NCI-H1694 treated with DMSO at 0.1 percent for 48 hours (cell line): ENCODE data around the gene CD8B.

ENCODE experiments used
- DNase-seq: peaks from one replicate; lab custom pipeline; 2025; lab: John Stamatoyannopoulos, UW

The CD8B gene

DNA sequence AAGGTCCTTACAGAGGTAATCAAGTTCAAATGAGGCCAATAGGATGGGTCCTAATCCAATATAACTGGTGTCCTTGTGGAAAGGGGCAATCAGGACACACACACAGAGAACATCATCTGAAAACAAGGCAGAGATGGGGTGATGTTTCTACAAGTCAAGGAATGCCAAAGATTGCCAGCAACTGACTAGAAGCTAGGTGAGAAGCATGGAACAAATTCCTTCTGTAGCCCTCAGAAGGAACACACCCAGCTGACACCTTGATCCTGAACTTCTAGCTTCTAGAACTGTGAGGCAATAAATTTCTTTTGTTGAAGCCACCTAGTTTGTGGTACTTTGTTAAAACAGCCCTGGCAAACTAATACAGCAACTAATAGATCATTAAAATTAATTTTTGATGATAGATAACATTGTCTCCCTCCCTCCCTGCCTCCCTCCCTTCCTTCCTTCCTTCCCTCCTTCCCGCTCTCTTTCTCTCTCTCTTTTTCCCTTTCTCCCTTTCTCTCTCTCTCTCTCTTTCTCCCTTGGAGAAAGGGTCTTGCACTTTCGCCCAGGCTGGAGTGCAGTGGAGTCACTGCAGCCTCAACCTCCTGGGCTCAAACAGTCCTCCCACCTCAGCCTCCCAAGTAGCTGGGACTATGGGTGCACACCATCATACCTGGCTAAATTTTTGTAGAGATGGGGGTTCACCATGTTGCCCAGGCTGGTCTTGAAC, 60.7 kb downstream of the CD8B start:
- DNase-seq: no peak

DNA sequence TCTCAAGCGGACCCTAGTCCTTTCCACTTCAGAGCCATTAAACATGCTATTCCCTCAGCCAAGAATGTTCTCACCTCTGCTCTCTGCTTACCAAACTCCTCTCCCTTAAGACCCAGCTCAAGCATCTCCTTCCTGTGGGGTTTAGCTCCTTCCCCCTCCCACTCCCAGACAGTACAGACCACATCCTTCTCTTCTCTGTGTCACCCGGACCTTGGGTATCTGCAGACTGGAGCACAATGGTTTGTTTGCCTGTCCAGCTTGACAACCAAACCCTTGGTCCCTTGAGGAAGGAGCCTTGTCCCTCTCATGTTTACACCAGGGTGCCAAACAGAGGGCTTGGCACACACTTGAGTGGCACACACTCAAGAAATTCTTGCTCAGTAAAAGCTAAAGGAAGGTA, 66.8 kb downstream of the CD8B start:
- no peak for DNase-seq

DNA sequence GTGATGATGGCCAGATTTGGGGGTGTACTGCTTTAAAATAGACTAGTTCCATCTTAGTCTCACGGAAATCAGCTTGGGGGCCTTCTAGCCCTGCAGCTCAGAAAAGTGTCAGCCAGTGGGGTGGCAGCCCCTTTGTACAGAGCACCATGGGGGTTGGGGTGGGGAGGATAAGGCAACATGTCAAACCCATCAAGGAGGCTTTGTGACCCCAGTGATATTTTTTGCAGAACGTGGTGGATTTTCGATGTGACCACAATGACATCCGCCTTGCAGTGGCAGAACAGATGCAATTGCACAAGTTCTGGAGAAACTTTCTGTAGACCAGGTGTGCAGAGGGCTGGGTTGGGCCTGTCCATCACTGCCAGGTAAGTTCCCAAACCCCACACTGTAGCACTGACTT, 67.9 kb downstream of the CD8B start:
- DNase-seq: no peak

DNA sequence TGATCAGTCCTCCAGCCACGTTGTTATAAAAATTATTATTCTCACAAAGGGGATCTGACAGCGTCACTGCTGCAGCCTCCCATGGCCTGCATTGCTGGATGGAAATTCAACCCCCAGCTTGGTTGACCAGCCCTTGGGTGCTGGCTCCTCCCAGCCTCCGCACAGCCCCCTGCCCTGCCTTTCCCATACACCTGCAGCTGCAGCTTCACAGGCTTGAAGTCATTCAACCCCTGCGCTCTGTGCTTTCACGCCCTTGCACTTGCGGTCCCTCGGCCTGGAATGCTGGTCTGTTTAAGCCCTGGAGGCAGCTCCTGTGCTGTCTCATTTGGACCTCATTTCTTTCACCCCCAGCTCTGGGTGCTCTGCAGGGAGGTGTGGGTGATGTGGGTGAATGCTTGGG, 70.1 kb downstream of the CD8B start:
- no peak for DNase-seq

DNA sequence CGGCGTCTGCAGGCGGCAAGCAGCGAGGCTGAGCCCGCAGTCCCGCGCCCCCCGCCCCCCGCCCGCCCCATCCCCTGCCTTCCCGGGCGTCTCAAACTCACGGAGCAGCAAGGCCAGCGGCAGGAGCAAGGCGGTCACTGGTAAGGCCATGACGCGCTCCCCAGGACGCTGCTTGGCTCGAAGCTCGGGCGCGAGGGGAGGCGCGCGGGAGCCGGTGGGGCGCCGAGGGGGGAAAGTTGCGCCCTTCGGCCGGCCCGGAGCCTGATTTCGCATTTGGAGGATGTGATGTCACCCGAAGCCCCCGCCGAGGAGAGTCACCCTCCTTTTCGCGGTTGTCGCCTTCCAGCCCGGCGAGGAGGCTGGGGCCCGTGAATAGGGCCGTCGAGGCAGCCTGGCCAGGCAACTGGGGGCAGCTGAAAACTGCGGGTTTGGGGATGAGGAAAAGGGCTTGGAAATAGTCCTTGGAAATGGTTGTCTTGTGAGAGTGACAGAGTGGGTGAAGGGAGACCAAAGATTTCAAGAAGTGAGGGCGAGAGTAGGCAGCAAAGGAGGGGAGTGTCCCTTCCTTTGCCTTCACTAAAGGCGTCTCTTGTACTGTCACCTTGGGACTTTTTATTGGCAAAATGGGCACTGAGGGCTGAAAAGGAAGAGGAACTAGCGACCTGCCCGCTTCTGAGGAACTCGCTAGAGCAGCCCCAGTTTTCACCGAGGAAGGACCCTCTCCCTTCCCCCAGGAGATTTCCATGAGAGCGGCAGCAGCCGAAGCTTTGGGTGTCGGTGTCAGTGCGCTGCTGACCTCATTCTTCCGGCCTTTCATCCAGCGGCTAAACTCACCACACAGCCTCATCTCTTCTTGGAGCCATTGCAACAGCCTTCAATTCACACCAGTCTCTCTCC, 70.8 kb downstream of the CD8B start, which contains the start of gene CD8A:
Gene CD8A, minus strand, starts transcription at position 238 of the 897 bp plus-strand sequence. Its CDS starts 88 bp downstream, at position 150.
- DNase-seq: no peak

DNA sequence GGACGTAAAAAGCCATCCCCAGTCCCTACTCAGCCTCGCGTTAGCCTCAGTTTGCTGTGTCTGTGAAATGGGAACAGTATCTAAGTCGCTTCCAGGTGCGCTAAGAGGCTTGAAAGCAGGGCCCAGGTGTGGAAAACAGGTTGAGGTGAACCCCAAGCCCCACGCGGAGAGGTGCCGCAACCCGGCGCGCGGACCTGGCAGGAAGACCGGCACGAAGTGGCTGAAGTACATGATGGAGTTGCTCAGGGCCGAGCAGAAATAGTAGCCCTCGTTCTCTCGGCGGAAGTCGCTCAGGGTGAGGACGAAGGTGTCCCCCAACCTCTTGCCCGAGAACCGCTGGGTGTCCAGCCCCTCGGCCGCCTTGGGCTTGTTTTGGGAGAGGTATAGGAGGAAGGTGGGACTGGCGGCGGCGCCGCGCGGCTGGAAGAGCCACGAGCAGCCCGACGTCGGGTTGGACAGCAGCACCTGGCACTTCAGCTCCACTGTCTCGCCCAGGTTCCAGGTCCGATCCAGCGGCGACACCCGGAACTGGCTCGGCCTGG, 71.5 kb downstream of the CD8B start:
- DNase-seq: no peak

DNA sequence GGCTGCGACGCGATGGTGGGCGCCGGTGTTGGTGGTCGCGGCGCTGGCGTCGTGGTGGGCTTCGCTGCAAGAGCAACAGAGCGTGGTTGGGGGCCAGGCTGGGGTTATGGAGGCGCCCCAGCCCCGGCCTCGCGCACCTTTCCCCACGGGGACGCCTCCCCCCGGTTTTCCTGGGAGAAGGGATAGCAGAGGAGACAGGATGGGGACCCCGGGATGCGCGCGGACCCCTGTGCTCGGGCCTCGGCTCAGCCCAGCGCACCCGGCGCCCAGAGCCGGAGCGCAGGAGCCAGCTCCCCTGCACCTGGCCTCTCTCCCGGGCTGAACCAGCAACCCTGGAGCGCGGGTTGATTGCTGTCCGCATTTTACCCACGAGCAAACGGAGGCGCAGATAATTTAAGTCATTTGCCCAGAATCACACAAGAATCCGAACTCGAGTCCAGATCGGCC, 72.0 kb downstream of the CD8B start:
- no peak for DNase-seq

DNA sequence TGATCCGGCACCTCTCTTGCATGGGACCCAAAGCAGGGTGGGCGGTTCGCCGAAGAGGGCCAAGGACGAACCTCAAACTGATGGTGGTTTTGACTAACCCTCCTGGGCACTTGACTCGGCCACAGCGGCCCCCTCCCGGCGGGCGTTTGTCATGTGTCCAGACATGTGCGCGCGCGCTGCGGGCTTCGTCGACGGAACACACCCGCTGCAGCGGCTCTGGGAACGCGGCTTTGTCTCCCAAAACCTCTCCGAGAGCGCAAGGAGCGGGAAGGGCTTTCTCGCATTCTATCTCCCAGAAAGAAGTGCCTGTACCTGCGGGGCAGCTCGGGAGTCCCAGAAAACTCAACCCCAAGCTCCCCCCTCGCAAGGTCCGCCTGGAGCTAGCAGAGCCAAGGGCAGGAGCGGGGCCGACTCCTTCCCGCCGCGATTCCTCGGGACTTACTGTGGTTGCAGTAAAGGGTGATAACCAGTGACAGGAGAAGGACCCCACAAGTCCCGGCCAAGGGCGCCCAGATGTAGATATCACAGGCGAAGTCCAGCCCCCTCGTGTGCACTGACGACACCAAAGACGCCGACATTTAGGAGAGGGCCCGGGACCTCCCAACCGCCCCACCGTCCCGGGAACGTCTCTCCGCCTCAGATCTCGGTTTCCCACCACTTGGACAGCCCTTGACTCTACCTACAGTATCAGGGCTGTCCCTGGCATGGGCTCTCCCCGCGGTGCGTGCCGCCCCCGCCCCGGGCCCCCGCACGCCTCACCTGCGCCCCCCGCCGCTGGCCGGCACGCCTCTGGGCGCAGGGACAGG, 72.6 kb downstream of the CD8B start:
- DNase-seq: no peak

DNA sequence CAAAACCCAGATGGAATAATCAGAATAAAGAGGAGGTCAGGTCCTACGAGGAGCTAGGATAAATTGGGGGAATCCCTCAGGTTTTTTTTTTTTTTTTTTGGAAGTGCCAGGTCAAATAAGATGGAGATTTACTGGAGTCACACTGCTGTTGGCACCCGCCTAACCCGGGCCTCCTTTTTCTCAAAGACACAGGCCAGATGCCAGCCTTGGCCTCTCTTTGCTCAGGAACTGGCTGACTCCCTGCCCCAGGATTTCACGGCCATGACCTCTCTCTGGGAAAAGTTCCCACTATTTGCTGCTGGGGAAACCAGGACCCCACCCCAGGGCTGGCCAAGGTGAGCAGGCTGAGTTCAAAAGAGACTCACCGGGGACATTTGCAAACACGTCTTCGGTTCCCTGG, 73.5 kb downstream of the CD8B start:
- no peak for DNase-seq

DNA sequence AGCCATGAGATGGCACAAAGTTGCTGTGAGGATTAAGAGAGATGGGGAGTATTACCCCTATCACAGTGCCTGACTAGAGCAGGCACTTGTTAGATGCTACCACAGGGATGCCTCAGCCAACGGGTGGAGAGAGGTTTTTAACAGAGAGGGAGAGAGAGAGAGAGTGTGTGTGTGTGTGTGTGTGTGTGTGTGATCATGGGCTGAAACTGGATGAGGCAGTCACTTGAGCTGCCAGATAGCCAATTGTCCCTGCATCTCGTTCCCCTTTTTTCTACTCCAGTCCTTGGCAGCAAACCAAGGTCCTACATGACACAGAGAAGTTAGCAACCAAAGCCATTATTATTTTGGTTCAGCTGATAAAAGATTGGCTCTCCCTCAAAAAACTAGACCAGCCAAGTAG, 74.0 kb downstream of the CD8B start:
- no peak for DNase-seq

DNA sequence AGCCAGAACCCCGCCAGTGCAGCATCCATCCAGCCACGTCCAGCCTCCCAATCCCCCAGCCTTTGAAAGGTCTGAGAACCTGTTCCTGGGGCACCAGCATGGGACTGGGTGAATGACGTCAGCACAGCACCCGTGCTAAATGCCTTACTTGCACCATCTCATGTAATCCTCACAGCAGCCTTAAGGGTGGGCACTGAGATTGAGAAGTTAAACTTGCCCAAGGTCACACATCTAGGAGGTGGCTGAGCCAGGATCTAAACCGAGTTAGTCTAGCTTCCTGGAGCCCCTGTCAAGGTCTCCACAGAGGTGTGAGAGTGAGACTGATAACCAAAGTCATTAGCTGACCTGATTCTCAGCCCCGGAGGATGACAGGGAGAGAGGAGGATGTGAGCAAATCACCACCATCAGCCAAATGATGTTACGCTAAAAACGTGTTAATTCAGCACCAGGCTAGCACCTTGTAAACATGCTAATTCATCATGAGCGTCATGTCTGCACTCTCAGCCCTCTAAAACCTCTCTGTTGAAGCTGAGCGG, 75.6 kb downstream of the CD8B start:
- no peak for DNase-seq

DNA sequence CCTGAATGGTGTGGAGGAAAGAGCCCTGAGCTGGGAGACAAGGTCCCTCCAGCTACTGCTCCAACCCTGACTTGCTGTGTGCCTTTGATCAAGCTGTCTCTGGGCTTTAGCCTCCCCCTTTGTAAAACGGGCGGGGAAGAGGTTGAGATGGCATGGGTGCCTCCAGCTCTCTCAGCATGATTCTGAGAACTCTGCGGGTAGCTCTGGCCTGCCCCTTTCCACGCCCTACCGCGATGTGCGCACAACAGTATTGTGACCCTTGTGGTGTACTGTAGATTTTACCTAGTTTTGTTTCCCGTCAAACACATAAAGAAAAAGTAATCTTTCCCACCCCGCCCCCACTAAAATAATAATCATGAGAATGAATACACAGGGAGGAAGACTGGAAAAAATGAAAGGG, 76.2 kb downstream of the CD8B start:
- no peak for DNase-seq

DNA sequence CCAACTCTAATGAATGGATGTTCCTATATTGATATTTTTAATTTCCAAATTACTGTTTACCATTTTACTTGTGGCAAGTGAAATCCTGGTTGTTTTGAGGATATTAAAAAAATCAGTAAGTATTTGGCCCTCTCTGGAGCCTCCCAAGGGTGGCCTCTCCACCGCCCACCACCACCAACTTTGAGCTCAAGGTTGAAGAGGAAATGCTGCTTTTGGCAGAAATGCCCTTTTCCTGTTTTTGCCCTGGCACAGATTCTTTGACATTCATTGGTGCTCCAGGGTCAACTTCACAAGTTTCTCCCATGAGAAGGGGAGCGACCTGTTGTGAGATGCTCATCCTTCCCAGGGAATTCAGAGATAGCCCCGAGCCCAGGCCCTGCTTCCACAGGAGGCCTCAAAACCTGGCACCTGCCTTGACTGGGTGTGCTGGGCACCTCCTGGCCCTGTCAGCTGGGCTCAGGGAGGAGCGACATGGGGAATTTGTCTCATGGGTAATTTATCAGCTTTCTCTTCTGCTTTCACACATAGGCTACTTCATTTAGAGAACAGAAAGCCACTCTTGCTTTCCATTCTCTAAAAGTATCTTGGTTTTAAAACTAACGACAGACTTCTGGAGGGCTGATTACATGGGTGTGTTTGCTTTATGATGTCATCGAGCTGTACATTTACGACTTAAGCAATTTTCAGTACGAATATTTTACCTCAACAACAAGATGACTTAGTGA, 77.9 kb downstream of the CD8B start:
- no peak for DNase-seq

DNA sequence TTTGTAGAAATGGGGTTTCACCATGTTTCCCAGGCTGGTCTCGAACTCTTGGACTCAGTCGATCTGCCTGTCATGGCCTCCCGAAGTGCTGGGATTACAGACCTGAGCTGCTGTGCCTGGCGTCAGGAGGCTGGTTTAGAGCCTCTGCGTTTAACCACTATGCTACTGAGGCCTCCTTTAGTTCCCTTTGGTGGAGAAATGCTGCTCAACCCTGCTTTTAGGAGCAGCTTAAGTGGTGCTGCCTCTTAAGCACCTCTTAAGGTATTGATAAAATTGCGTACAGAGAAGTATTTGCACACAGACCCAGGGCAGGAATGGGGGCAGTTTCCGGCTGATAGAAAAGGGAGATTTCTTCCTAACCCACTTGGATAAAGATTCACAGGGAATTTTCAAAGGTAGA, 78.9 kb downstream of the CD8B start:
- DNase-seq: no peak

DNA sequence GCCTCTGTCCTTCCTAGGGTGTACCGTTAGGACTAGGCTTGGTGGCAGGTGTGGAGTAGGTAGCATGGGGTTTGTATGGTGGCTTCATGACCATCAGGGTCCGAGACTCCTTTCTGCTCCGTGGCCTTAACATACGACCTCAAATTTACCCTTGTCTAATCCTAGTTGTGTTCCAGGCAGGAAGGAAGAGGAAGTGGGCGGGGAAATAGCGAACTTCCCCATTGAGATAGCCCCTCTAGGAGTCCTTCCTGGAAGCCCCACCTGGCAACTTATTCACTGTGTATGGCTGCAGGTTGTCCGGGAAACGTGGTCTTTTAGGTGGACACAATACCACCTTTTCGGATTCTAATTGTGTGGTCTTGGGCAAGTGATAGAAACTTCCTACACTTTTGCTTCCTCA, 80.3 kb downstream of the CD8B start:
- no peak for DNase-seq

DNA sequence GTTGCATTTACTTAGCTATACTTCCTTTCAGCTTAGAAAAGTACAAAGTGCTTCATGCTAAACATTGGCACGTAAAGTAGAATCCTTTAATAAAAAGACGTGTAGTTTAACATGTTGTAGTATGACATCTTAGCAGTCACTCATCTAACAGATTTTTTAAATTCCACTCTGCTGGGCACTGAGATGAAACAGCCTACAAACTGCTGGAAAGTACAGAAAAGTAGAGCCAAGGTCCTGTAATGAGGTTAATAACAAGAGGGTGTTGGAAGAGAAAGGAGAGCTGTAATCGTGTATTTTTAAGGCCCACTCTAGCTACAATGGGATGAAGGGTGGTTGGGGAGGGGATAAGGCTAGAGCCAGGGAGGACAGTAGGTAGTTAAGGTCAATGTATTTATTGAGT, 81.7 kb downstream of the CD8B start:
- DNase-seq: no peak

DNA sequence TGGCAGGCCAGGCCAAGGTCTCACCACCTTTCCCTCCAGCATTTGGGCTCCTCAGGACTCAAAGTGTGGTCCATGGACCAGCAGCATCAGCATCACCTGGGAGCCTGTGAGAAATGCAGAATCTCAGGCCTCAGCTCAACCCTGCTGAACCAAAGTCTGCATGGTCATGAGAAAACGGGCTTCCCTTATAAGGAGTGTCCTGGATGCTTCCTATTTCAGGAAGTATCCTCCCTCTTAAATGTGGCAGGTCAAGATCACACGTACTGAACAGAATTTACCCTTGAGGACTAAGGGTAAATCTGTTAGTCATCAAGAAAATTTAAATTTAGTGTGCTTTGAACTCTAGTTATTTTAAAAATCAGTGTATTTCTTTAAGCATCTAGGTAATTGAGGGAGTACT, 82.7 kb downstream of the CD8B start:
- DNase-seq: no peak

DNA sequence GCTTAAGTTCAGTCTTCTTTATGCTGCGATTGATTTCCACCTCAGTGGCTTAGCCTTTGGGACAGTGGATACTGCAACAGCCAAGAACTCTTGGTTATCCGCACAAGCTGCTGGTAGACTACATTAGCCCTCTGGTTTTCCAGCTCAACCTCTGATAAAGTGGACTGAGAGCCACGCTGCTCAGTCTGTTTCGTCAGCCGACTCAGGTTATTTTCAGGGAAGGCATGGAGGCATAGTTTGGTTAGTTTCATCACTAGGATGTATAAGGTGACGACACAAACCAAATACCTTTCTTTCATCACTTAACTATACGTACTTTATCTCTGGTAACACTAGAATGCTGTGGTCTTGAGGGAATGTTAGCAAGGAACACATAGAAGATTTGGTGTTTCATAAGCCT, 85.2 kb downstream of the CD8B start:
- DNase-seq: no peak

DNA sequence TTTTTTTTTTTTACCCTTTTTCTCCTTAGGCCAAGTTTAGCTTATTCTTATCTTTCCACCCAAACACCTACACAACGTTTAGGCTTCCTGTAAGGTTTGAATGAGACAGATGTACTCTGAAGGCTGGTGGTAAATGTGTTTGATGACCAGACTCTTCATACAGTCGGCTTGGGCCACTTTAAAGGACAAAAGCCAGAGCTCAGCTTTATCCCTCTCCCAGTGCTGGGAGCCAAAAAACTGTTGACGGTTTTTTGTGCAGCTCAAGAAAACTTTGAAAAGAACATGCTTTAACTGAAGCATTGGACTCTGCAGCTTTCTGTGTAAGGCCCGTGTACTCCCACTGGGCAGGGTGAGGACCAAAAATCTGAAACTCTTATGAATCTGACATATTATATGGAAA, 86.3 kb downstream of the CD8B start:
- DNase-seq: no peak

DNA sequence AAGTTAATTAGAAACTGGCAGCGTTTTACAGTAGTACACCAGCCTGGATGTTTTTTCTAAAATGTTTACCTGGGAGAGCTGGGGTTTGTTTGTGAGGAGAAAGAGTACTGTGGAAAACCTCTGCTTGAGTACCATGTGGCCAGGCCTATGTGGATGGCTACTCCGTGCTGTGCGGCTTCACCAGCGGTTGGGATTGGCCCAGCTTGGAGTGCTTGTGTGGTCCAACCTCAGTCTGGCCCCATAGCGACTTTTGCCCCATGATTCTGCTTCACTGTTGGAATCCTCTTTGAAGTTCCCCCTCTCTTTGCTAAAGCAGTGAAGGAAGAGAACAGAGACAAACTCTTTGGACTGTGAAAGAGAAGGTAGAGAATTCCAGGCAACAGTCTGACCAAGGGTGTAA, 86.8 kb downstream of the CD8B start:
- no peak for DNase-seq

DNA sequence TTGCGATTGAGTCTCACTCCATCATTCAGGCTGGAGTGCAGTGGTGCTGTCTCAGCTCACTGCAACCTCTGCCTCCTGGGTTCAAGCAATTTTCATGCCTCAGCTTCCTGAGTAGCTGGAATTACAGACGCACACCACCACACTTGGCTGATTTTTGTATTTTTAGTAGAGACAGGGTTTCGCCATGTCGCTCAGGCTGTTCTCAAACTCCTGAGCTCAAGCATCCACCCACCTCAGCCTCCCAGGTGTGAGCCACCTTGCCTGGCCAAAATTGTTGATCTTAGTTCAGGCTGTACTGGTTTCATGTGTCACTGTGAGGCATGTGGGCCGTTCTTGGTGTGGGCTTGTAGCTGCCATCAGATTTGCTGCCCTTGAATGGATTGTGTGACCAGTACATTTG, 89.1 kb downstream of the CD8B start:
- DNase-seq: no peak
